Right hindlimb (tissue), 1 donor: Measurements from ENCODE around the gene RABL3.
"Not testable (repeated sequence)": the region's sequence is repeated elsewhere in the genome, so short reads cannot be mapped to it uniquely, and the experiment has no call there.

ENCODE experiments used
- DNase-seq: peaks from one replicate; pipeline ENCODE4 v3.0.0-alpha.2; 2018

Gene RABL3

DNA sequence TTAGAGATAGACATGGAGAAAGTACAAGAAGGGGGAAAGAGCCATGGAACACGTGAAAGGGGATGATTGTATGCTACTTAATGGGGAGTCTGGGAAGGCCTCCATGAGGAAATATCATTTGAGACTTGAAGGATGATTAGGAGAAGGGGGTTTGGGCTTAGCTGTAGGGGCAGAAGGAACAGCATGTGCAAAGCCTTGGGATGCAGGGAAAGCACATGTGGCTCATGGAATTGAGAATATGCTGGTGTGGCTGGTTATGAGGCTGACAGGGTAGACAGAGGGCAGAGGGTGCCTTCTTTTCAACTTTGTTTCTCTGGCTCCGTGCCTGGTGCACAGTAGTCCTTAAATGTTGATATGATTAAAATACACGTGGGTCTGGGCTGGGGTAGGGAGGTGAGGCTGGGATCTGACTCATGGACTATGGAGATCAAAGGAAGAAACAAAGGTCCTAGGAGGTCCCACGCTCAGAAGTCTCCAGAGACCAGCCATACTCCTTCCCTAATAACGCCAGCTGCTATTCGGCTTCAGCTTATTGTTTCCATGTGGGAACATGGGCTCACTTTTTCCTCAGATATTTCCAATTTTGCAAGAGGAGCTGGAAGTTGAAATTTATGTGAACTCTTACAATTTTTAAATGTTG, 1.4 kb upstream of the RABL3 start:
- peak; percentile 19 for DNase-seq

DNA sequence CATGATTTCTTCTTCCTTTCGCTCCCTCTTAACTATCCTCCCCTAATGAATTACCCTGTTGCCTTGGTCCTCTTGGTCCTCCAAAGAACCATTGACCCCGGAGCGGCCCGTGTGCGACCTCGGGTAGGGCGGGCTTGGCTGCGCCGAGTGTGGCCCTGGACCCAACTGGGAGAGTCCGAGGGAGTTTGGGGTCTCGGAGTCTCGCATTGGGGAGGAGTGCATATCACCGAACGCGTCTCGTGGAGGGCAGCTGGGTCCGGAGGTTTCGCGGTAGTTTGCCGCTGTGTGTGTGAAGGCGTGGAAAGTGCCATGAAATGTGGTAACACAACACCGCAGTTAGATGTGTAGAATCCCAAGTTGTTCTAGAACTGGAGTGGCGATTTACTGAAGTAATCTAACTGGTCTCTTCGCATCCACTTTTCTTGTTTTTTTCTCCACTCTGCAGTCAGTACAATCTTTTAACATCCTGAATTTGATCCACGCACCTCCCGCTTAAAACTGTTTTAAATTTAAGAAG, 591 bp upstream of the RABL3 start:
- DNase-seq = no peak

DNA sequence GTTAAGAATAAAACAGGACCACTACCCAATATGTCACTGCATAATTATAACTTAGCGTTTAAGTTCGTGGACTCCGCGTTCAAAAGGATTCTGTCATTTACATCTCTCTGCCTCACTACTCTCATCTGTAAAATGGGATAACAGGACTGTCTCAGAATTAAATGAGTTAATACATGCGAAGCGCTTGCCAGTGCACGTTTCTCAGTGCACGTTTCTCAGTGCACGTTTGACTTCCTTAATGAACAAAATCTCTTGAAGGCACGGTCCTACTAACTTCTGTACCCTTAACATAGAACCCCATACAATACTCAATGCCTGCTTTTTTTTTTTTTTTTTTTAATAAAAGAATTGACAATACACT, 499 bp downstream of the RABL3 start:
- DNase-seq = no peak

DNA sequence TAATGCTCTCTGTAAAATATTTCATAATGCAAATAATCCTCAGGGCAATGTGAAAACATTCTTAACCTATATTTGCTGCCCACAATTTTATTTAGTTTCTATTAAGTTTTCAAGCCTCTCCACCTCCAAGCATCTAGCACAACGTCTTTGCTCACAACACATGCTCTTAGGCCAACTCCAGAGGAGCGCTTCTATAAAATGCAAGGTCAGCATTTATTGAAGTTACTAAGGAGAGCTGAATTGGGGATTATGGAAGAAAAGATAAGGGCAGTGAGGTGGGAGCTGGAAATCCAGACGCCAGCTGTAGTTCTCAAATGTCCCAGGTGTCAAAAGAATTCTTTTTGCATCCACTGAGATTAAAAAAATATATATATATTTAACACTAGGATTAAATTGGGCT, 996 bp downstream of the RABL3 start:
- DNase-seq = no peak

DNA sequence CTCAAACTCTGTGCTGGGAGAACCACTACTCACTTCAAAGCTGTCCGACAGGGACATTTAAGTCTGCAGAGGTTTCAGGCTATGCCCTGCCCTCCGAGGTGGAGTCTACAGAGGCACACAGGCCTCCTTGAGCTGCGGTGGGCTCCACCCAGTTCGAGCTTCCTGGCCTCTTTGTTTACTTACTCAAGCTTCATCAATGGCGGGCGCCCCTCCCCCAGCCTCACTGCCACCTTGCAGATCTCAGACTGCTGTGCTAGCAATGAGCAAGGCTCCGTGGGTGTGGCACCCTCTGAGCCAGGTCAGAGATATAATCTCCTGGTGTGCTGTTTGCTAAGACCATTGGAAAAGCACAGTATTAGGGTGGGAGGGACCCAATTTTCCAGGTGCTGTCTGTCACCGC, 4.3 kb downstream of the RABL3 start:
- not testable (repeated sequence) for DNase-seq

DNA sequence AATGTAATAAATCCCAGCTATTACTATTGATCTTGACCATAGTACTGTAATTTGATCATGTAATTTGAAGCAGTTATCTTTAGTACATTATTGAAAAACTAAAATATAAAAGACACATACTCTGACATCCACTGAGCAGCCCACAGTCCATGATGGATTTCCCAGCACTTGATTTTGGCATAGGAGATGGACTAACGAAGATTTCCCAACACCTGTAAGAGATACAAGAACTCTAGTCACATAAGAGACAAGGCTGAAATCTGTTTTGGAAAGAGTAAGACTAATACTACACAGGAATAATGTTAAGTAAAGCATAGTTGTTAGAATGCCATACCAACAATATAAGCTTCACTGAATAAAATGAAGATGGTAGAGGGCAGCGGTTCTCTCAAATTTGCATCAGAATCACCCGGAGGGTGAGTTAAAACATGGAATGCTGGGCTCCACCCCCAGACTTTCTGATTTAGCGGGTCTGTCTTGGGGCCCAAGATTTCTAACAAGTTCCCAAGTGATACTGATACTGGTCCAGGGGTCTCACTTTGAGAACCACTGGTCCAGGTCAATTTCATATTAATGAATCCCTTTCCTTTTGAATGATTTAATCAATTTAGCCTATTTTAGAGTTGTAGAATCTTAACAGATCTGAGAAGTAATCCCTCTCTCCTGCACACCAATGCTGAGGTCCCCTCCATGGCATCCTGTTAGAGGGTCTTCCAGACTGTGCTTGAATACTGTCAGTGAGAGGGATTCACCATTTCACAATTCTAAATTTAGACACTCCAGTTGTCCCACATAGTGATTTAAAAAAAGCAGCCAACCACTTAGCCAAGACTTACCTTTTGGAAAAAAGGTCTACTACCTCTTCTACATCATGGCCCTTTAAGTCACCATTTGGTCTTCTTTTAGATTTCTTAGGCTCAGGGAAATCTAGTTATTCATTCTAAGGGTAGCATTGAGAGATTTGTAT, 11.5 kb downstream of the RABL3 start:
- DNase-seq = no peak

DNA sequence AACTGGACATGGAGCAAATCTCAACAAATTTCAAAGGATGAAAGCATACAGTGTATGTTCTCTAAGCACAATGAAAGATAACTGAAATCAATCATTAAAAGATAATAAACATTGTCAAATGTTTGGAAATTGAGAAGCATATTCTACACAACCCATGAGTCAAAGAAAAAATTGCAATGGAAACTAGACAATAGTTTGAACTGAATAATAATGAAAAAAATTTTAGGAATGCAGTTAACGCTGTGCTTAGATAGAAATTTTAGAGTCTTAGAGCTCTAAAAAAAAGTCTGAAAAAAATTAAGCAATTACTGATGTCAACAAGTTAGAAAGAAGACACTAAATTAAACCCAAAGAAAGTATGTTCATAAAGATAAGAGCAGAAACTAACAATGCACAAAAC, 15.5 kb downstream of the RABL3 start:
- DNase-seq = no peak

DNA sequence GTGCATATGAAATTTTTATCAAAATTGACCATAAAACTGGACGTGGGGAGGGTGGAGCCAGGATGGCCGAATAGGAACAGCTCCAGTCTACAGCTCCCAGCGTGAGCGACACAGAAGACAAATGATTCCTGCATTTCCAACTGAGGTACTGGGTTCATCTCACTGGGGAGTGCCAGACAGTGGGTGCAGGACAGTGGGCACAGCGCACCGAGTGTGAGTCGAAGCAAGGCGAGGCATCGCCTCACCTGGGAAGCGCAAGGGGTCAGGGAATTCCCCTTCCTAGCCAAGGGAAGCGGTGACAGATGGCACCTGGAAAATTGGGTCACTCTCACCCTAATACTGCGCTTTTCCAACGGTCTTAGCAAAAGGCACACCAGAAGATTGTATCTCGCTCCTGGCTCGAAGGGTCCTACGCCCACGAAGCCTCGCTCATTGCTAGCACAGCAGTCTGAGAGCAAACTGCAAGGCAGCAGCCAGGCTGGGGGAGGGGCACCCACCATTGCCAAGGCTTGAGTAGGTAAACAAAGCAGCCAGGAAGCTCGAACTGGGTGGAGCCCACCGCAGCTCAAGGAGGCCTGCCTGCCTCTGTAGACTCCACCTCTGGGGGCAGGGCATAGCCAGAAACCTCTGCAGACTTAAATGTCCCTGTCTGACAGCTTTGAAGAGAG, 23.0 kb downstream of the RABL3 start:
- not testable (repeated sequence) for DNase-seq

DNA sequence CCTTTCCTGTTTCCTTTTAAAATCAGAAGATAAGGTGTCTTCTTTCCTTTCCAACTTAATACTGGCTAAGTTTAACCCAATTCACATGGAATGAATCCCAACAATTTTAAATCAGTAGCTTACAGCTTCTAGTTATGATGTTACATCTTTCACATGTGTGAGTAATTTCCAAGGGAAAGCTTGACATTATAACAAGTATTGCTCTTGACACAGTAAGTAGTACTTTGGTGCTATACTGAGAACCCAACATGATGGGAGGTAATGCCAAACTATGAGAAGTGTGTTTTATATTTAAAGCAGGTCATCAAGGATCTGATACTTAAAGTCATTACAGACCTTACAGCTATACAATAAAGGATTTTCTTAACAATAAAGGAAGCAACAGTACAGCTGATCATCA, 29.1 kb downstream of the RABL3 start:
- no peak for DNase-seq

DNA sequence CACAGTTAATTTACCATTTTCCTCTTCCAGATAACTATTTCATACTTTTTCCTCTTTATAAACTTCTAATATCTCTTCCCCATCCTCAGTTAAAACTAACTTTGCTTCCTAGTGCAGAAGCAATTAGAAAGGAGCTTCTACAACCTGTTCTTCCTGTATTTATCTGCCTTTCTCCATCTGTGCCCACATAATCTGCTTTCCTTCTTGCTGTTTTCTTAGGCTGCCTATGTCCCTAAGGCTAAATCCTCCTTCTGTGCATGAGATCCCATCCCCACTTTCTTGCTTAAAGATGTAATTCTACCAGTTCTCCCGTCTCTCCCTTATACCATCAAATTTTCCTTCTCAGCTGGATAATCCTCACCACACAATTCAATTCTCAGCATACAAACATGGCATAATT, 31.9 kb downstream of the RABL3 start:
- DNase-seq = no peak

DNA sequence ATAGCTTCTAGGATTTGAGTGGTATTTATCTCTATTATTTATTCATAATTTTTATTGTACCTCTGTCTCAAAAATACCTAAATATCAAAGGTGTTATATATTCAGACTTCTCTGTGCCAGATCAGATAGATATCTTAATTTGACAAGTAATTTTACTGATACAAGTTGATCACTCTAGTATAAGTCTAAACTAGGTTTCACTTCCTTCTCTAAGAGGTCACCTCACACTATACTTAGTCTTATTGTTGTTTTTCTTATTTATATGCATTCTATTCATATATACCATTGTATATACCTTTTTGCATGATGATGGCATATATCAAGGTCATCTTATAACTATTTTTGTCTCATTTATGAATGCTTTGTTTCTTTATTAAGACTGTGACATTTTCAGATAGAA, 33.9 kb downstream of the RABL3 start:
- DNase-seq = no peak

DNA sequence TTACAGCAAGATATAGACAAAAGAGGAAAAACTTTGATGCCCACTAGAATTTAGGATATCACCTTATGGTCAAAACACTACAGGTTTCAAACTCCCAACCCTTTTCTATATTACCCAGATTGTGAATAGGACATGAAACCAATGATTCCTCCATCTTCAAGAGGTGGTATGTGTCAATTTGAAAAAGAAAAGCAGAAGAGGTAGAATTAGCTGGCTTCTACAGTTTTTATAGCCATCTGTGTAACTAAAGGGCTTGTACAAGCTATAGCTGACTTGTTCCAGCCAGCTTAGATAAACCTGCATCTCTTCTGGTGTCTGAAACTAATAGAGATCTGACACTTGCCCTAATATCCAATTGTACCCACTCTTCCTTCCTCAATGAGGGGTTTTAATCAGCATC, 35.4 kb downstream of the RABL3 start:
- DNase-seq = no peak

DNA sequence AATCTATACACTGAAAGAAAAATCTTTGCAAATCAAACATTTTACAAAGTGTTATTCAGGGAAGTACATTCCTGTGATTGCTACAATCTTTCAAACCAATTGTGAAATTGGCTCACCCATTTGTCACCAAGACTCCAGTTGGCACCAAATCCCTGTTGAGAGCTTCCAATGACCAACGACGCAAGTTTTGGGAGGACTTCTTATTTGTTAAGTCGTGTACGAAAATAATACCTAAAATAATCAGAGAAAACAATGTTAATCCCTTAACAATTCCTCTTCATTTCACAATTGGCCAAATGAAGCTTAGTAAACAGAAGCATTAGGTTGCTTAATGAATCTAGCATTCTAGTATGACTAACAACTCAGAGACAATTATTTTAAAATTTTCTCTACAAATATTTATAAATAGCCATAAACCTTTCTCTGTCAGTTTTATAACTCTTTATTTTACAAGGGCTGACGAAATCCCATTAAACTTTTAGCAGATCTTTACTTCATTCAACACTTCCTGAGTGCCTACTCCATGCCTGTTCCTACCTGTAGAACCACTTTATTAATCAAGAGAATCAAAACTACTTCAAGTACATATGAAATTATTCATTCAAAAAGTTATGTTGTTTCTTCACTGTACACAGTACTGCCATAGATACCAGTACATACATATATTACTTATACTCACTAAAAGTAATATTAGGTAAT, 36.3 kb downstream of the RABL3 start:
- no peak for DNase-seq

DNA sequence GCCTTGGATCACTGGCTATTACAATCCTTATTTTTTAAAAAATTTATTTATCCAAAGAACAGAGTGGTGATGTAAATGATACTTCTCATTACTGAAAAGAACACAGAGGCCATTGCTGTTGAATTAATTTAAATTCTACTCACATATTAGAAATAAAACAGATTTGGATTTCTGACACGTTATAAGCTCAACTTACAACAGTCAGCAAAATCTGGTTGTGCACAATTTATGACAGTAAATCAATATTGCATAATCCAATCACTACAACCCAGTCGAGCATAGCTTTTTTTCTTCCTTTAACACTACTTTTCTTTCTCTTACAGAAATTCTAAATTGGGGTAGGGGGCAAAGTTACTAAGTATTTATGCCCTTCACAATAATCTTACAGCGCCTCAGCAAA, 43.0 kb downstream of the RABL3 start:
- DNase-seq = no peak

DNA sequence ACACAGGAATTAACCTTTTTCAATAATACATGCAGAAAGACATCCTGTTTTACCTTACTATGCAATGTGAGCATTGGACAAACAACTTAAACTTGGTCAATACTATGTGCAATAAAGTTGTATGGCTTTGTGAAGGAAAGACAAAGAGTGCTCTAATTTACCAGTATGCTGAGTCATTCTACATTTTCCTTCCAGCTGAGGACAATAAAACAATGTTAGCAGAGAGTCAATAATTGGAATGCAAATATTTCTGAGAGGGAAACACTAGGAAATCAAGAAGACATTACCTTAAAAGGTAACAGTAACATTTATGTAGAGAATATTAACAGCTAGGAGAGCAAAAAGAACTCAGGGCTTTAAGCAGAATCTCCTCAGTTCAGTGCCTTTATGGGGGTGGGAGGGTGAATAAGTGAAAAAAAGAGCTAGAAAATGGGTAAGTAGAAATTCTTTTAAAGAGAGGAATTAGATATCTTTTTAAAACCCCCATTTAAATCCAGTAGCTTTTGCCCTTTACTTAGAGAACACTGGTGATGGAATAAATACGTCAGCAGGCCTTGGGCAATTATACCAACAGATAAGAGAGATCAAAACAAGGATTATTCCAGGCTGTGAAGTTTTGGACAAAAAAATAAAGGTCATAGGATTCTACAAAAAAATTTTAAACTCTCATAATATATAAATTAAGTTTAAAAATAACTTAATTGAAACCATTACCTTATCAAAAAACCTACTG, 48.7 kb downstream of the RABL3 start:
- DNase-seq = no peak

DNA sequence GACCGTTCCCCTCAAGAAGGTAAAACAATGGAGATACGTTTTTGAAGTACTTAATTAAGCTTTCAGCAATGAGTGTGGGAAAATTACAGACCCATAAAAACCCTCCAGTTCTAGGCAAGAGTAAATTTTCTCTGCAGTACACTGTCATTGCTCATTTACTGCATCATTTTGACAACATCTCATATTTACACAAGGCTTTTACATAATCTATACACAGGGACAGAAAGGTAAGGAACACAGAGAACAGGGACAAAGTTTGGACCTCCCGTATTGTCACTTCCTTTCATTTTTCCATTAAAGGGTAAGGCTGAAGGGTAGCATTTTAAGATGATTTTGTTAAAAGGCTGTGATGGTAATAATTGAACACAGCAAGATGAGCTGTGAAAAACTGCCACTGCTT, 52.9 kb downstream of the RABL3 start:
- DNase-seq = no peak

DNA sequence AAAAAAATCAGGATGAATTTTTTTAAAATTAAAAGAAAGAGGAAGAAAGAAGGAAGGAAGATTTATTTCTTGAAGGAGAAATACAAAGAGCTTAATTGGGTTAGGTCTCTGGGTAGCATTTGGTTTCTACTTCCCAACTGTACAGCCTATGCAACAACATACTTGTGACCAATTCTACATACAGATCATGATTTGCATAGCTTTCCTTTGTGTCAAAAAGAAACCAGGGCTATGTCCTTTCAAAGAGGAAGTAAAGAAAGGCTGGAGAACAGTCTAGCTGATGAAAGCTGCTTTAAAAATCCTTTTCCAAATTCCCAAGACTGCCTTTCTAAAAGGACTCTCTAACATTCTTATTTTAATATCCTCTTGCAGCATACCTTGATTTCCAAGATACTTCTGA, 54.2 kb downstream of the RABL3 start:
- no peak for DNase-seq

DNA sequence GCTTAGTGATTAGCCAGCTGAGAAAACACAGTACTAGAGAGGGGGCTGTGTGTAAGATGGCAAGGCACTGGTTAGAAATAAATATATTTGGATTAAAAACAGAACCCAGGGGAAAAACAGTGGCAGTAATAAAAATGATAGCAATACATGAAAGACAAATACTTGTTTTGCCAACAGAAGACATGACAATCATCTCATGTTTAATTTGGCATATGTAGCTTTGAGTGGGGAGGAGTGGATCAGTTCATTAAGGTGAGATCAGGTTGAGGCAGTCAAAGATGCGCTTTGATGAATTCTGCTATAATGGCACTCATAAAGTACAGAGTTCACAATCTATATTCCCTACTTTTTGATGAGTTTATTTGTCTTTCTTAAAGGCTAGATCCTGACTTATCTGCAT, 56.9 kb downstream of the RABL3 start:
- no peak for DNase-seq

DNA sequence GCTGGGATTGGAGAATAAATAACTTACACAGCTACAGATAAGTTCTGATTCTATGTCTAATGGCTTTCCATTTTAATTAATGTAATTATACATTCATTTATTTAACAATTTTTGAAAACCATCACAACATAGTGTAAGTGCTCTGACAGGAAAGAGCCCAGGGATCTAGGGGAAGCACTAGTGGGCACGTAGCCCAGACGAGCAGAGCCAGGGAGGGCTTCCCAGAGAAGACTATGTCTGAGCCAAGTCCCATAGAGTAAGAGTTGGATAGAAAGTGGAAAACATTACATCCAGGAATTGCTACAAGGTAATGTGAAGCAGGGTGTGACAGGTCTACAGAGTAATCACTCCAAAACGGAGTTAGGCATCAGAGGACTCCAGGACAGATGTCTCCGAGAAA, 57.4 kb downstream of the RABL3 start:
- DNase-seq = no peak

DNA sequence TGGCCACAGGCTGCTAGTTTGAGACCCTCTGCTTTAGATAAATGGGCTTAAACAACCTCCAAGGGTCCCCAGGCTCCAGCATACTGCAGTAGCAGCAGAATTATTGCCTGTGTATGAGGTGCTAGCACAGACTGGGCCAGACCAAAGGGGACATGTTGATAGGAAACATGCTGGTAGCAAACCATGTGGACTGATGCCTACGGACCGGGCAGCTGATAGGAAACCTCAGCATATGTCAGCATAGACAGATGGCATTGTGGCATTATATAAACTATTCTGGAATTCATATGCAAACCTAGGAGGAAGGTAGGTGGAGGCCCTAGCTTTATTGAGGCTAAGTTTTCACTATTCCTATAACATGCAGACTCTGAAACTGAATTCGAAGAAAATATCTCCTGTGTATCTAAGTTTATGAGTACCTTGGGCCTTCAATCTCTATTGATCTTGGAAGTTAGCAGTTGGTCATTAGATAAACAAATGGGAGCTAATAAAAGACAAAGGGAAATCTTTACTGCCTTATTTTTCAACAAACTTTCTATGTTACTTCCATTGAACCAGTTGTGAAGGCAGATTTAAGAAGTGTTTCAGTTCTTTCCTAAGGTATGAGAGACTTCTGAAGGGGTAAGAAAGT, 58.5 kb downstream of the RABL3 start:
- no peak for DNase-seq

DNA sequence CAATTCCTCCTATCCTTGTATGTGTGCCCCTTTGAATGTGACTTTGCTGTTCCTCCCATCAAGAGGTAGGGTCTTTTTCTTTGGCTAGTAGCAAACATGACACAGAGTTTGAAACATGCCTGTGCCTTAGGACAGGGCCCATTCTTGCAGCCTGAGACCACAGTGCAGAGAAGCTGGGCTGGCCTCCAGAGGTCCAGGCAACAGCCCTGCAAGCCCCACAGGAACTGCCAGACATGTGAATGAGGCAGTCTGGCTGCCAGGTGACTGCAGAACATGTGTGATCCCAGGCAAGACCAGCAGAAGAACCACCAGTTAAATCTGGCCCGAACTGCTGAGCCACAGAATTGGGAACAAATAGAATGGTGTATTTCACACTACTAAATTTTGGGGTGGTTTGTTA, 59.1 kb downstream of the RABL3 start:
- no peak for DNase-seq
